HEK293T (cell line): ENCODE results near the gene MRPL43.

ENCODE experiments used
- BHLHE40 ChIP-seq: fragments of 450-650 bp; IDR thresholded peaks from 2 replicates; pipeline ENCODE4 v1.6.1; 2016; ENCODE audit warnings: mild to moderate bottlenecking, moderate library complexity, borderline replicate concordance
- FOXM1 ChIP-seq: fragments of 450-650 bp; IDR thresholded peaks from 2 replicates; pipeline ENCODE4 v1.6.1; 2017; ENCODE audit warnings: mild to moderate bottlenecking, borderline replicate concordance
- SUZ12 ChIP-seq: fragments of 450-650 bp; IDR thresholded peaks from 2 replicates; pipeline ENCODE4 v1.6.1; 2016; ENCODE audit warnings: mild to moderate bottlenecking
- ZNF384 ChIP-seq: fragments of 450-650 bp; IDR thresholded peaks from 2 replicates; pipeline ENCODE4 v1.6.1; 2016

- TF ChIP-seq FOXM1 (no peak), BHLHE40 (no peak), SUZ12 (no peak), ZNF384 (no peak)
Measured at GRCh38 chr10:100977436-100977835, 9.9 kb downstream of the MRPL43 start.
